Measurements from ENCODE around the gene SATL1.
"Not testable (repeated sequence)": the region's sequence is repeated elsewhere in the genome, so short reads cannot be mapped to it uniquely, and the experiment has no call there.

The SATL1 gene

DNA sequence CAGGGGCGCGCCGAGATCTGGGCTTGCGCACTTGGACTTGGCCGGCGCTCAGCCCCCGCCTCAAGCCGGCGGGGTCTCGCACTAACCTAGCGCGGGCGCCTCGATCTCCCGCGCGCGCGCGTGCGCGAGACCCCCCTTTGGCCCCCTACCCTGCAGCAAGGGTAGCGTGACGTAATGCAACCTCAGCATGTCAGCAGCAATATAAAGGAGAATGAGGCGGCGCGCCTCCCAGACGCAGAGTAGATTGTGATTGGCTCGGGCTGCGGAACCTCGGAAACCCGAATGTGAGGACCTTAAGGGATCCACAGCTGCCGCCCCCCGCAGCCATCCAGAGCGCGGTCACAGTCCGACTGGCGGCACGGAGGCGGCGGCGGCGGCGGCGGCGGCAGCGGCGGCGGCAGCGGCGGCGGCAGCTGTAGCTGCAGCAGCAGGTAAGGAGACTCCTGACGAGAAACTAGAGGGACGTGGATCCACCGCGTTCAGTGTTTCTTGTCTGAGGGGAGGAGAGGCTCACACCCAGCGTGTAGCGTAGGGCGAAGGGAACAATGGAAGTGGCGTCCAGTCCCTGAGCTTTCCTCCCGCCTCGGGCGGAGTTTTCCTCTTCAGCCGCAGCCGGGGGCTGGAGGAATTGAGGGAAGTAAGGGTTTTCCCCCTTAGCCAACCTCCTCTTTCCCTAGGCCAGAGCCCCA, at the start of gene SATL1, which contains the start of gene ZNF711:
Gene SATL1 (minus strand): TSS at position 19 of the 689 bp plus-strand sequence. CDS start 134,811 bp downstream, outside the sequence.
Gene ZNF711 (plus strand): TSS at position 231 of the 689 bp plus-strand sequence. CDS start 3,582 bp downstream, outside the sequence.
- H3K4me1 Mint-ChIP-seq = peaks cover 4% of the 10 kb centered on the region
- peak; percentile 14 for DNase-seq
- no peaks in the 10 kb centered on the region for H3K36me3 Mint-ChIP-seq (ENCODE audit: low read depth)
- peak; percentile 72 for ATAC-seq
- peak within 1 kb of the TSS; percentile 73 for H3K27ac Mint-ChIP-seq
- no peaks in the 10 kb centered on the region for H3K9me3 Mint-ChIP-seq
- H3K27me3 Mint-ChIP-seq = peaks cover 9% of the 10 kb centered on the region
- peak within 1 kb of the TSS; percentile 85 for H3K4me3 Mint-ChIP-seq

- no peak overlapping the region for H3K27ac Mint-ChIP-seq
- no peak overlapping the region for H3K4me3 Mint-ChIP-seq
- H3K4me1 Mint-ChIP-seq = no peaks in the 10 kb centered on the region
- H3K9me3 Mint-ChIP-seq = peaks cover 14% of the 10 kb centered on the region
- DNase-seq (no peak), ATAC-seq (no peak)
- no peaks in the 10 kb centered on the region for H3K27me3 Mint-ChIP-seq
- H3K36me3 Mint-ChIP-seq (ENCODE audit: low read depth) = no peaks in the 10 kb centered on the region
These were observed 45.6 kb upstream of the SATL1 start for GRCh38 chrX:85288992-85289723.

DNA sequence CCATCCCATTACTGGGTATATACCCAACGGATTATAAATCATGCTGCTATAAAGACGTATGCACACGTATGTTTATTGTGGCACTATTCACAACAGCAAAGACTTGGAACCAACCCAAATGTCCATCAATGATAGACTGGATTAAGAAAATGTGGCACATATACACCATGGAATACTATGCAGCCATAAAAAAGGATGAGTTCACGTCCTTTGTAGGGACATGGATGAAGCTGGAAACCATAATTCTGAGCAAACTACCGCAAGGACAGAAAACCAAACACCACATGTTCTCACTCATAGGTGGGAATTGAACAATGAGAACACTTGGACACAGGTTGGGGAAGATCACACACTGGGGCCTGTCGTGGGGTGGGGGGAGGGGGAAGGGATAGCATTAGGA, 41.7 kb upstream of the SATL1 start:
- H3K9me3 Mint-ChIP-seq = peaks cover 14% of the 10 kb centered on the region
- DNase-seq = not testable (repeated sequence)

GRCh38 chrX:85244450-85245211, 1.1 kb upstream of the SATL1 start:
- Mint-ChIP-seq H3K27me3 (peaks cover 9% of the 10 kb centered on the region), H3K4me1 (peaks cover 4% of the 10 kb centered on the region), H3K9me3 (no peaks in the 10 kb centered on the region), H3K4me3 (peak overlapping the region; percentile 85), H3K36me3 (ENCODE audit: low read depth) (no peaks in the 10 kb centered on the region), H3K27ac (peak overlapping the region; percentile 73)
- DNase-seq = no peak
- no peak for ATAC-seq

More for the DNA sequence above, 41.7 kb upstream of the SATL1 start:
- ATAC-seq; H3K27ac Mint-ChIP-seq; H3K36me3 Mint-ChIP-seq (ENCODE audit: low read depth); H3K4me1 Mint-ChIP-seq; H3K27me3 Mint-ChIP-seq; H3K4me3 Mint-ChIP-seq: not testable (repeated sequence)

GRCh38 chrX:85243155-85243554, 424 bp downstream of the SATL1 start:
- Mint-ChIP-seq H3K4me1 (peaks cover 4% of the 10 kb centered on the region), H3K4me3 (peak overlapping the region; percentile 57), H3K27ac (no peak overlapping the region), H3K27me3 (peaks cover 9% of the 10 kb centered on the region), H3K36me3 (ENCODE audit: low read depth) (no peaks in the 10 kb centered on the region), H3K9me3 (no peaks in the 10 kb centered on the region)
- ATAC-seq = no peak
- DNase-seq = no peak

GRCh38 chrX:85223359-85223758, 20.2 kb downstream of the SATL1 start:
- no peaks in the 10 kb centered on the region for H3K27me3 Mint-ChIP-seq

GRCh38 chrX:85221361-85221760, 22.2 kb downstream of the SATL1 start:
- H3K4me1 Mint-ChIP-seq = no peaks in the 10 kb centered on the region
- H3K27ac Mint-ChIP-seq = no peak overlapping the region
- DNase-seq = no peak
- H3K9me3 Mint-ChIP-seq = no peaks in the 10 kb centered on the region
- H3K4me3 Mint-ChIP-seq = no peak overlapping the region
- ATAC-seq = no peak
- no peaks in the 10 kb centered on the region for H3K36me3 Mint-ChIP-seq (ENCODE audit: low read depth)
- no peaks in the 10 kb centered on the region for H3K27me3 Mint-ChIP-seq

More at GRCh38 chrX:85223359-85223758, 20.2 kb downstream of the SATL1 start:
- H3K4me1 Mint-ChIP-seq = no peaks in the 10 kb centered on the region
- H3K27ac Mint-ChIP-seq = no peak overlapping the region
- H3K36me3 Mint-ChIP-seq (ENCODE audit: low read depth) = no peaks in the 10 kb centered on the region
- no peak overlapping the region for H3K4me3 Mint-ChIP-seq
- ATAC-seq (no peak), DNase-seq (no peak)
- no peaks in the 10 kb centered on the region for H3K9me3 Mint-ChIP-seq

DNA sequence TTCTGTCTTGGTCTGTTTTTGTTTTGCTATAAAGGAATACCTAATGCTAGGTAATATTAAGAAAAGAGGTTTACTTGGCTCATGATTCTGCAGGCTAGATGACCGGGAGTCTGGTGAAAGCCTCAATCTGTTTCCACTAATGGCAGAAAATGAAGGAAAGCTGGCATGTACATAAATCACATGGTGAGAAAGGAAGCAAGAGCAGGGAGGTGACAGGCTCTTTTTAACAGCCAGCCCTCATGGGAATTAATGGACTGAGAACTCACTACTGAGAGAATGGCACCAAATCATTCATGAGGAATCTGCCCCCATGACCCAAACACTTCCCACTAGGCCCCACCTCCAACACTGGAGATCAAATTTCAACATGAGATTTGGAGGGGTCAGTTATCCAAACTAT, 27.6 kb downstream of the SATL1 start:
- ATAC-seq (no peak), DNase-seq (no peak)
- no peak overlapping the region for H3K27ac Mint-ChIP-seq
- no peak overlapping the region for H3K4me3 Mint-ChIP-seq
- H3K36me3 Mint-ChIP-seq (ENCODE audit: low read depth) = no peaks in the 10 kb centered on the region
- no peaks in the 10 kb centered on the region for H3K27me3 Mint-ChIP-seq
- no peaks in the 10 kb centered on the region for H3K9me3 Mint-ChIP-seq
- H3K4me1 Mint-ChIP-seq = no peaks in the 10 kb centered on the region

DNA sequence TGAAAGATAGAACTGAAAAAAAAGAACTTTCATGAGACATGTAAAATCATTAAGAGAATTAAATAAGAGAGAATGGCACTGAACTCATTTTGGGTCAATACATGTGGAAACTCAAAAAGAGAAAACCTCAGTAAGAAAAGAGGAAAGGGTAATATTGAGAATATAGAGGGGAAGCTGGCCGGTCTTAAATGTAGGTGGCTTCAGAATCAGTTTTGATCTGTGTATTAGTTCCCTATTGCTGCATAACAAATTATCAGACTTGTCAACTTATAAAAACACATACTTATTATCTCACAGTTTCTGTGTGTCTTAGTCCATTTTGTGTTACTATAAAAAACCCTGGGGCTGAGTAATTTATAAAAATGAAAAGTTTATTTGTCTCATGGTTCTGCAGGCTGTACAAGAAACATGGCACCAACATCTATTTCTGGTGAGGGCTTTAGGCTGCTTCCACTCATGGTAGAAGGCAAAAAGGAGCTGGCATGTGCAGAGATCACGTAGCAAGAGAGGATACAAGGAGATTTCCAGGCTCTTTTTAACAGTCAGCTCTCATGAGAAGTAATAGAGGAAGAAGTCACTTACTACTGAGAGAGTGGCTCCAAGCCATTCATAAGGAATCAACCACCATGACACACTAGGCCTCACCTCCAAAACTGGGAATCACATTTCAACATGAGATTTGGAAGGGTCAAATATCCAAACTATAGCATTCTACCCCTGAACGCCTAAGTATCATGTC, 29.6 kb downstream of the SATL1 start:
- Mint-ChIP-seq H3K9me3 (no peaks in the 10 kb centered on the region), H3K27ac (no peak overlapping the region), H3K36me3 (ENCODE audit: low read depth) (no peaks in the 10 kb centered on the region), H3K4me1 (no peaks in the 10 kb centered on the region), H3K4me3 (no peak overlapping the region), H3K27me3 (no peaks in the 10 kb centered on the region)
- DNase-seq = no peak
- no peak for ATAC-seq

- H3K27me3 Mint-ChIP-seq = no peaks in the 10 kb centered on the region
- H3K36me3 Mint-ChIP-seq (ENCODE audit: low read depth) = no peaks in the 10 kb centered on the region
- ATAC-seq = no peak
- H3K4me3 Mint-ChIP-seq = no peak overlapping the region
- no peaks in the 10 kb centered on the region for H3K4me1 Mint-ChIP-seq
- H3K9me3 Mint-ChIP-seq = no peaks in the 10 kb centered on the region
- DNase-seq = no peak
- H3K27ac Mint-ChIP-seq = no peak overlapping the region
These were observed 40.1 kb downstream of the SATL1 start for GRCh38 chrX:85203461-85203970.

- peaks cover 2% of the 10 kb centered on the region for H3K27me3 Mint-ChIP-seq
- H3K27ac Mint-ChIP-seq = no peak overlapping the region
- no peaks in the 10 kb centered on the region for H3K36me3 Mint-ChIP-seq (ENCODE audit: low read depth)
- H3K4me1 Mint-ChIP-seq = no peaks in the 10 kb centered on the region
- no peak overlapping the region for H3K4me3 Mint-ChIP-seq
- no peaks in the 10 kb centered on the region for H3K9me3 Mint-ChIP-seq
- ATAC-seq = no peak
- no peak for DNase-seq
These were observed 47.3 kb downstream of the SATL1 start for GRCh38 chrX:85196319-85196718.

GRCh38 chrX:85159644-85160043, 83.9 kb downstream of the SATL1 start:
- no peaks in the 10 kb centered on the region for H3K4me1 Mint-ChIP-seq
- H3K36me3 Mint-ChIP-seq (ENCODE audit: low read depth) = no peaks in the 10 kb centered on the region
- DNase-seq (no peak), ATAC-seq (no peak)
- H3K9me3 Mint-ChIP-seq = no peaks in the 10 kb centered on the region
- H3K4me3 Mint-ChIP-seq = no peak overlapping the region
- H3K27me3 Mint-ChIP-seq = no peaks in the 10 kb centered on the region
- H3K27ac Mint-ChIP-seq = no peak overlapping the region

- no peak overlapping the region for H3K4me3 Mint-ChIP-seq
- H3K27me3 Mint-ChIP-seq = no peaks in the 10 kb centered on the region
- no peak for DNase-seq
- ATAC-seq = no peak
- no peaks in the 10 kb centered on the region for H3K4me1 Mint-ChIP-seq
- no peak overlapping the region for H3K27ac Mint-ChIP-seq
- H3K9me3 Mint-ChIP-seq = no peaks in the 10 kb centered on the region
- no peaks in the 10 kb centered on the region for H3K36me3 Mint-ChIP-seq (ENCODE audit: low read depth)
These were observed 102.6 kb downstream of the SATL1 start for GRCh38 chrX:85140964-85141363.

GRCh38 chrX:85139422-85139821, 104.2 kb downstream of the SATL1 start:
- DNase-seq = no peak
- no peaks in the 10 kb centered on the region for H3K4me1 Mint-ChIP-seq
- no peaks in the 10 kb centered on the region for H3K9me3 Mint-ChIP-seq
- no peaks in the 10 kb centered on the region for H3K27me3 Mint-ChIP-seq
- H3K27ac Mint-ChIP-seq = no peak overlapping the region
- H3K36me3 Mint-ChIP-seq (ENCODE audit: low read depth) = no peaks in the 10 kb centered on the region
- H3K4me3 Mint-ChIP-seq = no peak overlapping the region
- no peak for ATAC-seq

All from activated naive CD8-positive, alpha-beta T cell treated with anti-CD3 and anti-CD28 coated beads, Interleukin-2, amount 50 U/mL, for 24 hours (primary cell).